Activated CD4-positive, alpha-beta T cell treated with anti-CD3 and anti-CD28 coated beads for 4 hours (primary cell): ENCODE results near the gene PCDHGA10.
"Not testable (repeated sequence)": the region's sequence is repeated elsewhere in the genome, so short reads cannot be mapped to it uniquely, and the experiment has no call there.

Experiments used
- DNase-seq, 2 donors: peaks; one replicate each; pipeline ENCODE4 v3.0.0-alpha.2; 2020

The PCDHGA10 gene

DNA sequence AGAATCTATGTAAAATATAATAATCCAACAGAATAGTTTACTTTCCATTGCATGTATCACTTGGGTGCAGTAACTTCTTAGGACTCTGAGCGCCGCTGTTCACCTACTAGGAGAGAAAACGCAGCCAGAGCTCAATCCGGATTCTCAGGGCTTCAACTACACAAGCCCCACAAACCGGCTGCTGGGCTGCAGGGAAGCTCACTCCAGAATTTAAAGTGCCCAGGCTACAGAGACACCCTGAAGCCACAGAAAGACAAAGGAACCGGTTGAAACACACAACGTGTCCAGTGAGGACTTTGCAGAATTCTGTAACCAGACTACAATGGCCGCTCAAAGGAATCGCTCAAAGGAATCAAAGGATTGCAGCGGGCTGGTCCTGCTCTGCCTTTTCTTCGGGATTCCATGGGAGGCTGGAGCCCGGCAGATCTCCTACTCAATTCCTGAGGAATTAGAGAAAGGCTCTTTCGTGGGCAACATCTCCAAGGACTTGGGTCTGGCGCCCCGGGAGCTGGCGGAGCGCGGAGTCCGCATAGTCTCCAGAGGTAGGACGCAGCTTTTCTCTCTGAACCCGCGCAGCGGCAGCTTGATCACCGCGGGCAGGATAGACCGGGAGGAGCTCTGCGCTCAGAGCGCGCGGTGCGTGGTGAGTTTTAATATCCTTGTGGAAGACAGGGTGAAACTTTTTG is at the start of gene PCDHGA10:
PCDHGA10 (plus strand) TSS at position 134 of the 686 bp plus-strand sequence; CDS start at position 323, 189 bp downstream.
- peak; percentile 44 to 52 for DNase-seq

DNA sequence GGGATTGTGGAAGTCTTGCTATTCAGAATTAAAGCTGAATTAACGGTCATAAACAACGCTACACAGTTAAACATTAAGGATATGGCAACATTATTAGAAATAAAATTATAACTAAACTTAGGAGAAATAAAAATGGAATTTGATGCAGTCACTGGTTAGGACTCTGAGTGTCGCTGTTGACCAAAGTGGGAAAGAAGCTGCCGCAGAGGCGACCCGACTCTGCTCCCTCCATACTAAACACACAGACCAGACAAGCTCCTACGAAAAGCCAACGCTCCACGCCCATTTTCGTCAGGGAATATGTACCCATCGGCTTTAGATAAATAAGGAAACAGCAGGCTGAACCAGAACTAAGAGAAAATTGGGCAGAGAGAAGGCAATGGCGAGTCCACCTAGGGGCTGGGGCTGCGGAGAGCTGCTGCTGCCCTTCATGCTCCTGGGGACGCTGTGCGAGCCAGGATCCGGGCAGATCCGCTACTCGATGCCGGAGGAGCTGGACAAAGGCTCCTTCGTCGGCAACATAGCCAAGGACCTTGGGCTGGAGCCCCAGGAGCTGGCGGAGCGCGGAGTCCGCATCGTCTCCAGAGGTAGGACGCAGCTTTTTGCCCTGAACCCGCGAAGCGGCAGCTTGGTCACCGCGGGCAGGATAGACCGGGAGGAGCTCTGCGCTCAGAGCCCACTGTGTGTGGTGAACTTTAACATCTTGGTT is 48.7 kb upstream of the PCDHGA10 start, which contains the start of gene PCDHGA5:
PCDHGA5 (plus strand) TSS at position 211 of the 709 bp plus-strand sequence; CDS start at position 380, 169 bp downstream.
- no peak for DNase-seq

DNA sequence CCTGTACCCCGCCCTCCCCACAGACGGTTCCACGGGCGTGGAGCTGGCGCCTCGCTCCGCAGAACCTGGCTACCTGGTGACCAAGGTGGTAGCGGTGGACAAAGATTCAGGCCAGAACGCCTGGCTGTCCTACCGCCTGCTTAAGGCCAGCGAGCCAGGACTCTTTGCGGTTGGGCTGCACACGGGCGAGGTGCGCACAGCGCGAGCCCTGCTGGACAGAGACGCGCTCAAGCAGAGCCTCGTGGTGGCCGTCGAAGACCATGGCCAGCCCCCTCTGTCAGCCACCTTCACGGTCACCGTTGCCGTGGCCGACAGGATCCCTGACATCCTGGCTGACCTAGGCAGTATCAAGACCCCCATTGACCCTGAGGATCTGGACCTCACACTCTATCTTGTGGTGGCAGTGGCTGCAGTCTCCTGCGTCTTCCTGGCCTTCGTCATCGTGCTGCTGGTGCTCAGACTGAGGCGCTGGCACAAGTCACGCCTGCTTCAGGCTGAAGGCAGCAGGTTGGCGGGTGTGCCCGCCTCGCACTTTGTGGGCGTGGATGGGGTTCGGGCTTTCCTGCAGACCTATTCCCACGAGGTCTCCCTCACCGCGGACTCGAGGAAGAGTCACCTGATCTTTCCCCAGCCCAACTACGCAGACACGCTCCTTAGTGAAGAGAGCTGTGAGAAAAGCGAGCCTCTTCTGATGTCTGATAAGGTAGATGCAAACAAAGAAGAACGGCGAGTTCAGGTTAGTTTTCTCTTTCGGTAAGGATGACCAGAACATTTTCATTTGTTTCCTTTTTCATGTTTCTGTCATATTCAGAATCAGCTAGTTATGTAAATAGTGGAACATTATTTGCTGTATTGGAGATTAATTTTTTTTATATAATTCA is 46.5 kb upstream of the PCDHGA10 start:
- DNase-seq, result no peak

DNA sequence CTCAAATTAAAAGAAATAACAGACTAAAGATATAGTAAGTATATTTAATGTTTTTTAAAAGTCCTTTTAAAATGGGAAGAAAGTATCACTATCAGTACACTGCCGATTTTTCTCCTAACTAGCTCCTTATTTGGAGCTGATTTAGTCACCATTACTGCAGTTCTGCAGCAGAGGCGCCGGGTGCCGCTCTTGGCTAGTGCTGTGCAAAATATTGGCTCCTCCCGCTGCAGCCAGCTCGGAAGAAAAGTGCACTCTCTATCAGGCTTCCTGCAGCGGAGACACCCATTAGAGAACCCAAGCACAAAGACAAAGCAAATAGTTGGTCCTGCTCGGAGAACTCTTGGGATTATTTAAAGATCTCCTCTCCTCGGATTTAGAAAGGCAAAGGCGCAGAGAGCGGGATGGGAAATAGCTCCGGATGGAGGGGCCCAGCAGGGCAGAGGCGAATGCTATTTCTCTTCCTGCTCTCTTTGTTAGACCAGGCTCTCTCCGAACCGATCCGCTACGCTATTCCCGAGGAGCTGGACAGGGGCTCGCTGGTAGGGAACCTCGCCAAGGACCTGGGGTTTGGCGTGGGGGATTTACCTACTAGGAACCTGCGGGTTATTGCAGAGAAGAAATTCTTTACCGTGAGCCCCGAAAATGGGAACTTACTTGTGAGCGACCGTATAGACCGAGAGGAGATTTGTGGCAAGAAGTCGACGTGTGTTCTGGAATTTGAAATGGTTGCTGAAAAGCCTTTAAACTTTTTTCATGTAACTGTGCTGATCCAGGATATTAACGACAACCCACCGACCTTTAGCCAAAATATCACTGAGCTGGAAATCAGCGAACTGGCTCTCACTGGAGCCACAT is 42.6 kb upstream of the PCDHGA10 start, which contains the start of gene PCDHGB3:
PCDHGB3 (plus strand) TSS at position 249 of the 855 bp plus-strand sequence; CDS start at position 402, 153 bp downstream.
- DNase-seq, result peak; percentile 7 to 14

DNA sequence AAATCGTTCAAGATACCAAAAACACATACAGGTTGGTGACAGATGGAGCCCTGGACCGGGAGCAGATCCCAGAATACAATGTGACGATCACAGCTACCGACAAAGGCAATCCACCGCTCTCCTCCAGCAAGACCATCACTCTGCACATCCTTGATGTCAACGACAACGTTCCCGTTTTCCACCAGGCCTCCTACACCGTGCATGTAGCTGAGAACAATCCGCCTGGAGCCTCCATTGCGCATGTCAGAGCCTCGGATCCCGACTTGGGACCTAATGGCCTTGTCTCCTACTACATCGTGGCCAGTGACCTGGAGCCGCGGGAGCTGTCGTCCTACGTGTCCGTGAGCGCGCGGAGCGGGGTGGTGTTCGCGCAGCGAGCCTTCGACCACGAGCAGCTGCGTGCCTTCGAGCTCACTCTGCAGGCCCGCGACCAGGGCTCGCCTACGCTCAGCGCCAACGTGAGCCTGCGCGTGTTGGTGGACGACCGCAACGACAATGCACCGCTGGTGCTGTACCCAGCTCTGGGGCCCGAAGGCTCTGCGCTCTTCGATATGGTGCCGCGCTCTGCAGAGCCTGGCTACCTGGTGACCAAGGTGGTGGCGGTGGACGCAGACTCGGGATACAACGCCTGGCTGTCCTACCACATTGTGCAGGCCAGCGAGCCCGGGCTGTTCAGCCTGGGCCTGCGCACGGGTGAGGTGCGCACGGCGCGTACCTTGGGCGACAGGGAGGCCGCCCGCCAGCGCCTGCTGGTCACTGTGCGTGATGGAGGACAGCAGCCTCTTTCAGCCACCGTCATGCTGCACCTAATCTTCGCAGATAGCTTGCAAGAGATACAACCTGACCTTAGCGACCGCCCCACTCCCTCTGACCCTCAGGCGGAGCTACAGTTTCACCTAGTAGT is 41.0 kb upstream of the PCDHGA10 start:
- DNase-seq, result no peak

DNA sequence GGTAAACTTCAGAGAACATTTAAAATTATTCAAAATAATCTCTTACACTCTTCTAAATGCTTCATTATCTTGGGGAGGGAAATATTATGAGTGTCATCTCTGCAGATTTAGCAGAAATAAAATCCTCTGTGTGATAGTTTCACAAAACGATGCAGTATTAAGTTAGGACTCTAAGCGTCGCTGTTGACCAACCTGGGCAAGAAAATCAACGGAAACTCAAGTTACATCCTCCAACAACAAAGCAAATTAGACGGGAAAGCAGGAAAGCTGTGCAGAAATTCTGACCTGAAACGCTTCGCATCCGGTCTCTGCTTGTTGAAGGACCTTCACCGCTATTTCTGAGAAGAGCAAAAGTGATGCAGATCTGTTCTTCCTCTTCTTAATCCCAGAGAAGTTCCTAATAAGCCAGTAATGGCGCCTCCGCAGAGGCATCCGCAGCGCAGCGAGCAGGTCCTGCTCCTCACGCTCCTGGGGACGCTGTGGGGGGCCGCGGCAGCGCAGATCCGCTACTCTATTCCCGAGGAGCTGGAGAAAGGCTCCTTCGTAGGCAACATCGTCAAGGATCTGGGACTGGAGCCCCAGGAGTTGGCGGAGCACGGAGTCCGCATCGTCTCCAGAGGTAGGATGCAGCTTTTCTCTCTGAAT is 39.0 kb upstream of the PCDHGA10 start, which contains the start of gene PCDHGA6:
PCDHGA6 (plus strand) TSS at position 219 of the 645 bp plus-strand sequence; CDS start at position 412, 193 bp downstream.
- no peak for DNase-seq

DNA sequence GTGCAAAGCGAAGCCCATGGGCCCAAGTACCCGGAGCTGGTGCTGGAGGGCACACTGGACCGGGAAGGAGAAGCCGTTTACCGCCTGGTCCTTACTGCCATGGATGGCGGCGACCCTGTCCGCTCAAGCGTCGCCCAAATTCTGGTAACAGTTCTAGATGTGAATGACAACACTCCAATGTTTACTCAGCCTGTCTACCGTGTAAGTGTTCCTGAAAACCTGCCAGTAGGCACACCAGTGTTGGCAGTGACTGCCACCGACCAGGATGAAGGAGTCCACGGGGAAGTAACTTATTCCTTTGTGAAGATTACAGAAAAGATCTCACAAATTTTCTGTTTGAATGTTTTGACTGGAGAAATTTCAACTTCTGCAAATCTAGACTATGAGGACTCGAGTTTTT is 38.2 kb upstream of the PCDHGA10 start:
- no peak for DNase-seq

DNA sequence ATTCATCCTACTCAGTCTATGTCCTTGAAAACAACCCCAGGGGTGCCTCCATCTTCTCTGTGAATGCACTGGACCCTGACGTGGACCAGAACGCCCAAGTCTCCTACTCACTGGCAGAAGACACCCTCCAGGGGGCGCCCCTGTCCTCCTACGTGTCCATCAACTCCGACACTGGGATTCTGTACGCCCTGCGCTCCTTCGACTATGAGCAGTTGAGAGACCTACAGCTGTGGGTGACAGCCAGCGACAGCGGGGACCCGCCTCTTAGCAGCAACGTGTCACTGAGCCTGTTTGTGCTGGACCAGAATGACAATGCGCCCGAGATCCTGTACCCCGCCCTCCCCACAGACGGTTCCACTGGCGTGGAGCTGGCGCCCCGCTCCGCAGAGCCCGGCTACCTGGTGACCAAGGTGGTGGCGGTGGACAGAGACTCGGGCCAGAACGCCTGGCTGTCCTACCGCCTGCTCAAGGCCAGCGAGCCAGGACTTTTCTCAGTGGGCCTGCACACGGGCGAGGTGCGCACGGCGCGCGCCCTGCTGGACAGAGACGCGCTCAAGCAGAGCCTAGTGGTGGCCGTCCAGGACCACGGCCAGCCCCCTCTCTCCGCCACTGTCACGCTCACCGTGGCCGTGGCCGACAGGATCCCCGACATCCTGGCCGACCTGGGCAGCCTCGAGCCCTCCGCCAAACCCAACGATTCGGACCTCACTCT is 37.2 kb upstream of the PCDHGA10 start:
- DNase-seq, result not testable (repeated sequence)

DNA sequence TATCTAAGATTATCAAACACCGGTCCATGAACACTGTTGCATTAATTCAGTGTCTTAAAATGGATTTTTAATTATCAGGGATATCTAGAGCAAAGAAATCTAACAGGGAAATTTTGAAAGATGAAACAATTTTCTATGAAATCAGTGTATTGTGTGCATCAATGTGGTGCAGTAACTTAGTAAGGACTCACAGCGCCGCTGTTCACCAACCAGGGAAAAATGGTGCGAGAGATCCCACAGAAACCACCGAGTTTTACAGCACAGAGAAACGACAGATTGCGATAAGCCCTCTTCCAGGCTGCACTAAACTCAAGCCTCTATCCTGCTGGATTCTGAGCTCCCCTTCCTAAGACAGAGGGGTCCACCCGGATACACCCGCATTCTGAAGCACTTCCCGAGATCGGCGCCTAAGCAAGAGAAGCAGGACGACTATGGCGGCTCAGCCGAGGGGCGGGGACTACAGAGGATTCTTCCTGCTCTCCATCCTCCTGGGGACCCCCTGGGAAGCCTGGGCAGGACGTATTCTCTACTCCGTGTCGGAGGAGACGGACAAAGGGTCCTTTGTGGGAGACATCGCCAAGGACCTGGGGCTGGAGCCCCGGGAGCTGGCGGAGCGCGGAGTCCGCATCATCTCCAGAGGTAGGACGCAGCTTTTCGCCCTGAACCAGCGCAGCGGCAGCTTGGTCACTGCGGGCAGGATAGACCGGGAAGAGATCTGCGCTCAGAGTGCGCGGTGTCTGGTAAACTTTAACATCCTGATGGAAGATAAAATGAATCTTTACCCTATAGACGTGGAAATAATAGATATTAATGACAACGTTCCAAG is 30.1 kb upstream of the PCDHGA10 start, which contains the start of gene PCDHGA7:
PCDHGA7 (plus strand) TSS at position 274 of the 826 bp plus-strand sequence; CDS start at position 432, 158 bp downstream.
- DNase-seq, result no peak

DNA sequence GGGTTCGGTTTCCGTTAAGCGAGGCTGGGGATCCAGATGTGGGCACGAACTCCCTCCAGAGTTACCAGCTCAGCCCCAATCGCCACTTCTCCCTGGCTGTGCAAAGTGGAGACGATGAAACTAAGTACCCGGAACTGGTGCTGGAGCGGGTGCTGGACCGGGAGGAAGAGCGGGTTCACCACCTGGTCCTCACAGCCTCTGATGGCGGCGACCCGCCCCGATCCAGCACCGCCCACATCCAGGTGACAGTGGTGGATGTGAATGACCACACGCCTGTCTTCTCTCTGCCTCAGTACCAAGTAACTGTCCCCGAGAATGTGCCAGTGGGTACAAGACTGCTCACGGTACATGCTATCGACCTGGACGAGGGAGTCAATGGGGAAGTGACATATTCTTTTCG is 29.4 kb upstream of the PCDHGA10 start:
- DNase-seq, result no peak

DNA sequence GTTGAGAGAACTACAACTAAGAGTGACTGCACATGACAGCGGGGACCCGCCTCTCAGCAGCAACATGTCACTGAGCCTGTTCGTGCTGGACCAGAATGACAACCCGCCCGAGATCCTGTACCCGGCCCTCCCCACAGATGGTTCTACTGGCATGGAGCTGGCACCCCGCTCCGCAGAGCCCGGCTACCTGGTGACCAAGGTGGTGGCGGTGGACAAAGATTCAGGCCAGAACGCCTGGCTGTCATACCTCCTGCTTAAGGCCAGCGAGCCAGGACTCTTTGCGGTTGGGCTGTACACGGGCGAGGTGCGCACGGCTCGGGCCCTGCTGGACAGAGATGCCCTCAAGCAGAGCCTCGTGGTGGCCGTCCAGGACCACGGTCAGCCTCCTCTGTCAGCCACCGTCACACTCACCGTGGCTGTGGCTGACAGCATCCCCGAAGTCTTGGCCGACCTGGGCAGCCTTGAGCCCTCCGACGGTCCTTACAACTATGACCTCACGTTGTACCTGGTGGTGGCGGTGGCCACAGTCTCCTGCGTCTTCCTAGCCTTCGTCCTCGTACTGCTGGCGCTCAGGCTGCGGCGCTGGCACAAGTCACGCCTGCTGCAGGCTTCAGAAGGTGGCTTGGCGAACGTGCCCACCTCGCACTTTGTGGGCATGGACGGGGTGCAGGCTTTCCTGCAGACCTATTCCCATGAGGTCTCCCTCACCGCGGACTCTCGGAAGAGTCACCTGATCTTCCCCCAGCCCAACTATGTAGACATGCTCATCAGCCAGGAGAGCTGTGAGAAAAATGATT is 28.1 kb upstream of the PCDHGA10 start:
- DNase-seq, result no peak

DNA sequence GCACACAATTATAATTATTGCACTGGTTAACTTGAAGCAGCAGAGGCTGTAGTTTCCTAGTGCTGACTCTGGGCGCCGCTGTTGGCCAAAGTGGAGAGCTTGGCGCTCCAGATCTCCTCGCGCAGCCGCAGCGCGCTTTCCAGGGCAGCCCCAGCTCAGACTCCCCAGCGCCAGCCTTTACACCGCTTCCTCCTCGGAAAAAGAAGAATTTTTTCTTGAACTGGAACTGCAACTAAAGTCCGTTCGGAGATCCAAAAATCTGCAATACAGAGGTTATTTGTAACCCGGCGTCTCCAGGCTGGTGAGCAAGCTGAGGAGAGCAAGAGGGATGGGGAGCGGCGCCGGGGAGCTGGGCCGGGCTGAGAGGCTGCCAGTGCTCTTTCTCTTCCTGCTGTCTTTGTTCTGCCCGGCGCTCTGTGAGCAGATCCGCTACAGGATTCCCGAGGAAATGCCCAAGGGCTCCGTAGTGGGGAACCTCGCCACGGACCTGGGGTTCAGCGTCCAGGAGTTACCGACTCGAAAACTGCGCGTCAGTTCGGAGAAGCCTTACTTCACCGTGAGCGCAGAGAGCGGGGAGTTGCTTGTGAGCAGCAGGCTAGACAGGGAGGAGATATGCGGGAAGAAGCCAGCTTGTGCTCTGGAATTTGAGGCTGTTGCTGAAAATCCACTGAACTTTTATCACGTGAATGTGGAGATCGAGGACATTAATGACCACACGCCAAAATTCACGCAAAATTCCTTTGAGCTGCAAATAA is 25.1 kb upstream of the PCDHGA10 start, which contains the start of gene PCDHGB4:
PCDHGB4 (plus strand) TSS at position 142 of the 755 bp plus-strand sequence; CDS start at position 329, 187 bp downstream.
- DNase-seq, result not testable (repeated sequence)

DNA sequence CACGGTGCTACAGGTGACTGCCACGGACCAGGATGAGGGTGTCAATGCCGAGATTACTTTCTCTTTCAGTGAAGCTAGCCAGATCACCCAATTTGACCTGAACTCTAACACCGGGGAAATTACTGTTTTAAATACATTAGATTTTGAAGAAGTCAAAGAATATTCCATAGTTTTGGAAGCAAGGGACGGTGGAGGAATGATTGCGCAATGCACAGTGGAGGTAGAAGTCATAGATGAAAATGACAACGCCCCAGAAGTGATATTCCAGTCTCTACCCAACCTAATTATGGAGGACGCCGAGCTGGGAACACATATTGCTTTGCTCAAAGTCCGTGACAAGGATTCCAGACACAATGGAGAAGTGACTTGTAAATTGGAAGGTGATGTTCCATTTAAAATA is 24.1 kb upstream of the PCDHGA10 start:
- no peak for DNase-seq

DNA sequence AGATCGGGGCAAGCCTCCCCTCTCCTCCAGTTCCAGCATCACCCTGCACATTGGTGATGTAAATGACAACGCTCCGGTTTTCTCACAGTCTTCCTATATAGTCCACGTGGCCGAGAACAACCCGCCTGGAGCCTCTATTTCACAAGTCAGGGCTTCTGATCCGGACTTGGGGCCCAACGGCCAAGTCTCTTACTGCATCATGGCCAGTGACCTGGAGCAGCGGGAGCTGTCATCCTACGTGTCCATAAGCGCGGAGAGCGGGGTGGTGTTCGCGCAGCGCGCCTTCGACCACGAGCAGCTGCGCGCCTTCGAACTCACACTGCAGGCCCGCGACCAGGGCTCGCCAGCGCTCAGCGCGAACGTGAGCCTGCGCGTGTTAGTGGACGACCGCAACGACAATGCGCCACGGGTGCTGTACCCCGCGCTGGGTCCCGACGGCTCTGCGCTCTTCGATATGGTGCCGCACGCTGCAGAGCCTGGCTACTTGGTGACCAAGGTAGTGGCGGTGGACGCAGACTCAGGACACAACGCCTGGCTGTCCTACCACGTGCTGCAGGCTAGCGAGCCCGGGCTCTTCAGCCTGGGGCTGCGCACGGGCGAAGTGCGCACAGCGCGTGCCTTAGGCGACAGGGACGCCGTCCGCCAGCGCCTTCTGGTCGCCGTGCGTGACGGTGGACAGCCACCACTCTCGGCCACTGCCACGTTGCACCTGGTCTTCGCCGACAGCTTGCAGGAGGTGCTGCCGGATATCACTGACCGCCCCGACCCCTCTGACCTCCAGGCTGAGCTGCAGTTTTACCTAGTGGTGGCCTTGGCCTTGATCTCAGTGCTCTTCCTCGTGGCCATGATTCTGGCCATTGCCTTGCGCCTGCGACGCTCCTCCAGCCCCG is 23.4 kb upstream of the PCDHGA10 start:
- no peak for DNase-seq

DNA sequence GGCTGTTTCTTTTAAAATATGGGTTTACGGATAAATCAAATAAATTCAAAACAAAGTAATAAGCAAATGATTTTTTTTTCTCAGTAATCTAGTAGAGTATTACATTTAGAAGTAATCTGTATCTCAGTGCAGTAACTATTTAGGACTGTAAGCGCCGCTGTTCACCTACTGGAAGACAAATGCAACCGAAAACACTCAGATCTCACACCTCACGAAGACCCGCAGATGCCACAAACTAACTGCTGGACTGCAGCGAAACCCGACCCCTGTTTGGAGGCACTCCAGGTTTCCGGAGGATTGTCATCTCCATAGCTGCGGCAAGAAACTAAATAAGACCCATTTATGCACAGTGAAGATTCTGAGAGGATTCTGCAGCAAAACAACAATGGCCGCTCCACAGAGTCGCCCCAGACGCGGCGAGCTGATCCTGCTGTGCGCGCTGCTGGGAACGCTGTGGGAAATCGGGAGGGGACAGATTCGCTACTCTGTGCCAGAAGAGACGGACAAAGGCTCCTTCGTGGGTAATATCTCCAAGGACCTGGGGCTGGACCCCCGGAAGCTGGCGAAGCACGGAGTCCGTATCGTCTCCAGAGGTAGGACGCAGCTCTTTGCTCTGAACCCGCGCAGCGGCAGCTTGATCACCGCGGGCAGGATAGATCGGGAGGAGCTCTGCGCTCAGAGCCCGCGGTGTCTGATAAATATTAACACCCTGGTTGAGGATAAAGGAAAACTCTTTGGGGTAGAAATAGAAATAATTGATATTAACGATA is 20.2 kb upstream of the PCDHGA10 start, which contains the start of gene PCDHGA8:
PCDHGA8 (plus strand) TSS at position 205 of the 770 bp plus-strand sequence; CDS start at position 386, 181 bp downstream.
- DNase-seq, result no peak
